Hepatocyte (in vitro differentiated cells): ENCODE measurements around the gene SLC25A21.

Source experiments
- EZH2phosphoT487 ChIP-seq: fragments of 200-600 bp; sonication (generic); IDR thresholded peaks from one replicate; pipeline ENCODE4 v1.6.1; 2018; ENCODE audit warnings: antibody characterized with exemption, mild to moderate bottlenecking, low read depth, moderate library complexity; ENCODE audit not compliant: unreplicated experiment, severe bottlenecking
- TF ChIP-seq, protein P1 (sequence below): fragments of 200-600 bp; sonication (generic); IDR thresholded peaks from 2 replicates; pipeline ENCODE4 v1.5.1; 2016; ENCODE audit warnings: antibody characterized with exemption, mild to moderate bottlenecking; ENCODE audit not compliant: poor library complexity

DNA sequence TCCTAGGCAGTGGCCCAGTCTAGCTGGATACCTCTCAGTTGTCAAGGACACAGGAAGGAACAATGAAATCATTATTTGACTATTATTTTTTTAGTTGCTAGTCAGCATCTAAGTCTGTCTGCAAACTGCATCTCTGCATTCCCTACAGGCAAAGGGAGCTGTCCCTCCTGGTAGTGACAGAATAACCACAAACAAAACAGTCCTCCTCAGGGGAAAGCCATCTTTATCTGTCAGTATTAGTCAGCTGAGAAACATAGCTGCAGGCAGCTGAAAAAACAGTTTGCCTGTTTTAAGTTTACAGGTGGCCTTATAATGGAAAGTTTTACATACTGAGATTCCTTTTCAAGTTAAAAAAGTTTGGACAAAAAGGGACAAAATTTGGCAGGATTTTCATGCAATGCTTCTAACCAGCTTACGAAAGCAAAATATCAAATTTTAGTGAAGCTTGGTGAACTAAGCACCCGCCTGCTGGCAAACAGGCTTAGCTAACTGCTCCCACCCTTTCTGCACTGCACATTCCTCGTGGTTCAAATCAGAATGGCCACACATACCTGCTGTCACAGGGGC, 29.5 kb downstream of the SLC25A21 start:
- TF ChIP-seq EZH2phosphoT487: no peak
- TF ChIP-seq, protein P1, sequence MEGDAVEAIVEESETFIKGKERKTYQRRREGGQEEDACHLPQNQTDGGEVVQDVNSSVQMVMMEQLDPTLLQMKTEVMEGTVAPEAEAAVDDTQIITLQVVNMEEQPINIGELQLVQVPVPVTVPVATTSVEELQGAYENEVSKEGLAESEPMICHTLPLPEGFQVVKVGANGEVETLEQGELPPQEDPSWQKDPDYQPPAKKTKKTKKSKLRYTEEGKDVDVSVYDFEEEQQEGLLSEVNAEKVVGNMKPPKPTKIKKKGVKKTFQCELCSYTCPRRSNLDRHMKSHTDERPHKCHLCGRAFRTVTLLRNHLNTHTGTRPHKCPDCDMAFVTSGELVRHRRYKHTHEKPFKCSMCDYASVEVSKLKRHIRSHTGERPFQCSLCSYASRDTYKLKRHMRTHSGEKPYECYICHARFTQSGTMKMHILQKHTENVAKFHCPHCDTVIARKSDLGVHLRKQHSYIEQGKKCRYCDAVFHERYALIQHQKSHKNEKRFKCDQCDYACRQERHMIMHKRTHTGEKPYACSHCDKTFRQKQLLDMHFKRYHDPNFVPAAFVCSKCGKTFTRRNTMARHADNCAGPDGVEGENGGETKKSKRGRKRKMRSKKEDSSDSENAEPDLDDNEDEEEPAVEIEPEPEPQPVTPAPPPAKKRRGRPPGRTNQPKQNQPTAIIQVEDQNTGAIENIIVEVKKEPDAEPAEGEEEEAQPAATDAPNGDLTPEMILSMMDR: no peak
